WTC11 (cell line): ENCODE measurements around the gene FLT3LG. TPM values are rescaled to one million over a fixed set of nuclear protein-coding genes. Genes with fewer than 3 reads are reported as not detected.

ENCODE experiments used
- ATAC-seq: fragments of 200-7000 bp; cut with Tn5 transposase; 2 replicates; pipeline ENCODE4 v1.10.0; 2021; ENCODE audit warnings: mild to moderate bottlenecking, moderate library complexity
- CTCF ChIA-PET: fragments of 300-600 bp; sonication (Branson Sonifier 250); formaldehyde crosslinking; loops from one replicate; lab custom pipeline; 2021; ENCODE audit warnings: antibody characterized with exemption; lab: Charles Lee
- POLR2A ChIA-PET: fragments of 350-600 bp; sonication (Branson Sonifier 250); formaldehyde crosslinking; loops from one replicate; lab custom pipeline; 2021; ENCODE audit warnings: antibody characterized with exemption; lab: Charles Lee
- DNase-seq: peaks from one replicate; pipeline ENCODE4 v3.0.0; 2021; ENCODE audit warnings: low spot score
- H3K27ac Mint-ChIP-seq: 2 replicates; pipeline ENCODE4 v1.8.0; 2021; ENCODE audit warnings: mixed read lengths
- H3K27me3 Mint-ChIP-seq: 2 replicates; pipeline ENCODE4 v1.8.0; 2021; ENCODE audit warnings: low read depth, mild to moderate bottlenecking, moderate library complexity, mixed read lengths
- H3K36me3 Mint-ChIP-seq: 2 replicates; pipeline ENCODE4 v1.8.0; 2021; ENCODE audit warnings: mixed read lengths
- H3K4me1 Mint-ChIP-seq: 2 replicates; pipeline ENCODE4 v1.8.0; 2022; ENCODE audit warnings: mixed read lengths
- H3K4me3 Mint-ChIP-seq: 2 replicates; pipeline ENCODE4 v1.8.0; 2021; ENCODE audit warnings: mild to moderate bottlenecking, moderate library complexity, mixed read lengths
- H3K9me3 Mint-ChIP-seq: 2 replicates; pipeline ENCODE4 v1.8.0; 2021; ENCODE audit warnings: mixed read lengths
- ATF2 ChIP-seq: sonication (generic); formaldehyde crosslinking; IDR thresholded peaks from 2 replicates; pipeline ENCODE4 v1.8.1; 2022; ENCODE audit warnings: low read depth, missing genetic modification reagents, borderline replicate concordance
- CBFB ChIP-seq: sonication (generic); formaldehyde crosslinking; IDR thresholded peaks from 2 replicates; pipeline ENCODE4 v1.8.1; 2022; ENCODE audit warnings: mild to moderate bottlenecking, low read depth, missing genetic modification reagents
- E2F4 ChIP-seq: sonication (generic); formaldehyde crosslinking; IDR thresholded peaks from 2 replicates; pipeline ENCODE4 v1.8.1; 2022; ENCODE audit warnings: low read depth, mild to moderate bottlenecking, moderate library complexity, missing genetic modification reagents, borderline replicate concordance
- ETV6 ChIP-seq: sonication (generic); formaldehyde crosslinking; IDR thresholded peaks from 2 replicates; pipeline ENCODE4 v1.8.1; 2022; ENCODE audit warnings: mild to moderate bottlenecking, missing genetic modification reagents
- FOXK1 ChIP-seq: sonication (generic); formaldehyde crosslinking; IDR thresholded peaks from 2 replicates; pipeline ENCODE4 v1.8.0; 2022; ENCODE audit warnings: mild to moderate bottlenecking, moderate library complexity, missing genetic modification reagents
- FOXP4 ChIP-seq: sonication (generic); formaldehyde crosslinking; IDR thresholded peaks from 2 replicates; pipeline ENCODE4 v1.8.0; 2022; ENCODE audit warnings: mild to moderate bottlenecking, missing genetic modification reagents
- HMGA2 ChIP-seq: fragments of 250-450 bp; sonication (Bioruptor Pico); IDR thresholded peaks from 2 replicates; pipeline ENCODE4 v1.4.0; 2021; ENCODE audit warnings: mild to moderate bottlenecking, moderate library complexity
- MAX ChIP-seq: sonication (generic); formaldehyde crosslinking; IDR thresholded peaks from 2 replicates; pipeline ENCODE4 v1.8.0; 2022; ENCODE audit warnings: mild to moderate bottlenecking, missing genetic modification reagents
- NR2C2 ChIP-seq: sonication (generic); formaldehyde crosslinking; IDR thresholded peaks from 2 replicates; pipeline ENCODE4 v1.8.0; 2022; ENCODE audit warnings: mild to moderate bottlenecking, missing genetic modification reagents
- NR3C1 ChIP-seq: sonication (generic); formaldehyde crosslinking; conservative IDR thresholded peaks from 2 replicates; pipeline ENCODE4 v1.8.1; 2023; ENCODE audit warnings: low read depth, mild to moderate bottlenecking, missing genetic modification reagents
- PRDM15 ChIP-seq: sonication (generic); formaldehyde crosslinking; IDR thresholded peaks from 2 replicates; pipeline ENCODE4 v1.8.0; 2022; ENCODE audit warnings: missing genetic modification reagents
- SMAD3 ChIP-seq: sonication (generic); formaldehyde crosslinking; IDR thresholded peaks from 2 replicates; pipeline ENCODE4 v1.8.0; 2022; ENCODE audit warnings: missing genetic modification reagents, mild to moderate bottlenecking, borderline replicate concordance
- SP1 ChIP-seq: sonication (generic); formaldehyde crosslinking; conservative IDR thresholded peaks from 2 replicates; pipeline ENCODE4 v1.8.1; 2022; ENCODE audit warnings: missing genetic modification reagents
- USF1 ChIP-seq: sonication (generic); formaldehyde crosslinking; IDR thresholded peaks from 2 replicates; pipeline ENCODE4 v1.8.0; 2022; ENCODE audit warnings: mild to moderate bottlenecking, missing genetic modification reagents
- USF2 ChIP-seq: sonication (generic); formaldehyde crosslinking; IDR thresholded peaks from 2 replicates; pipeline ENCODE4 v1.8.1; 2023; ENCODE audit warnings: mild to moderate bottlenecking, missing genetic modification reagents, moderate library complexity
- ZNF317 ChIP-seq: sonication (generic); formaldehyde crosslinking; IDR thresholded peaks from 2 replicates; pipeline ENCODE4 v1.8.1; 2023; ENCODE audit warnings: low read depth, mild to moderate bottlenecking, moderate library complexity, missing genetic modification reagents, borderline replicate concordance
- total RNA-seq: library from RNA; stranded (reverse); gene quantifications from 3 replicates; pipeline ENCODE4 v1.2.3, GENCODE V29; 2021

FLT3LG gene
- total RNA-seq, 1 experiment from 2014 or later = 2.9 TPM

- Mint-ChIP-seq H3K9me3 (peaks cover 11% of the 10 kb centered on the region), H3K27ac (peak overlapping the region; percentile 45; the same call in 1 of the 2 replicates), H3K4me3 (peak overlapping the region; percentile 73), H3K27me3 (peaks cover 98% of the 10 kb centered on the region), H3K4me1 (peaks cover 53% of the 10 kb centered on the region), H3K36me3 (peaks cover 3% of the 10 kb centered on the region; the same call in 1 of the 2 replicates)
- peak; percentile 90 for DNase-seq
- ChIA-PET POLR2A (interaction anchor here (1.1 kb wide), 1 partner anchor 10 kb away, joined by 4 read pairs; no protein-coding TSS in a partner anchor), CTCF (interaction anchor here (1.0 to 1.7 kb wide), 5 partner anchors 10 to 41 kb away, joined by 4 to 10 read pairs (median 5); no protein-coding TSS in a partner anchor)
- 0 out of 2 replicates have a peak, but pooled peaks have one; percentile 11 for TF ChIP-seq PRDM15 (CRISPR knock-in tag)
- TF ChIP-seq ETV6 (CRISPR knock-in tag) = peak; percentile 61; the same call in 1 of the 2 replicates
- TF ChIP-seq USF2 (CRISPR knock-in tag) = peak; percentile 36; the same call in 1 of the 2 replicates
- TF ChIP-seq CBFB (CRISPR knock-in tag) = no peak
- 0 out of 2 replicates have a peak, but pooled peaks have one; percentile 11 for TF ChIP-seq NR2C2 (CRISPR knock-in tag)
- peak; percentile 61; the same call in 1 of the 2 replicates for TF ChIP-seq FOXK1 (CRISPR knock-in tag)
- TF ChIP-seq HMGA2 = no peak
- TF ChIP-seq E2F4 (CRISPR knock-in tag) = no peak
- no peak for TF ChIP-seq ZNF317
- TF ChIP-seq NR3C1 (CRISPR knock-in tag) = no peak
- no peak for TF ChIP-seq ATF2 (CRISPR knock-in tag)
- TF ChIP-seq SP1 (CRISPR knock-in tag) = 0 out of 2 replicates have a peak, but pooled peaks have one; percentile 52
- peak; percentile 73 for TF ChIP-seq MAX (CRISPR knock-in tag)
- TF ChIP-seq USF1 (CRISPR knock-in tag) = peak; percentile 28; the same call in 1 of the 2 replicates
- peak; percentile 71; the same call in 1 of the 2 replicates for TF ChIP-seq FOXP4 (CRISPR knock-in tag)
- no peak; the same call in 1 of the 2 replicates for TF ChIP-seq SMAD3
- ATAC-seq = peak; percentile 80
Measured at GRCh38 chr19:49432141-49433073, 41.6 kb upstream of the FLT3LG start.
